Measurements from ENCODE around the gene AMBN.

The AMBN gene

GRCh38 chr4:70630162-70630561, 38.1 kb downstream of the AMBN start:
- no peak for TF ChIP-seq TCF12 (IDR thresholded peaks at IDR 0.05; ENCODE audit: low read depth)
- TF ChIP-seq REST (IDR thresholded peaks at IDR 0.05; ENCODE audit: low read depth): no peak
- no peak for TF ChIP-seq MAX (IDR thresholded peaks at IDR 0.05)
- no peak for TF ChIP-seq FOXM1 (IDR thresholded peaks at IDR 0.05; ENCODE audit: borderline replicate concordance, low read depth)
- no peak for TF ChIP-seq CEBPB (IDR thresholded peaks at IDR 0.05)
- no peak for TF ChIP-seq TAF1 (IDR thresholded peaks at IDR 0.05; ENCODE audit: low read depth)
- TF ChIP-seq CREB1 (IDR thresholded peaks at IDR 0.05; ENCODE audit: low read depth): no peak
- TF ChIP-seq TEAD4 (IDR thresholded peaks at IDR 0.05): no peak
- no peak for TF ChIP-seq YY1 (IDR thresholded peaks at IDR 0.05; ENCODE audit: low read depth)
- TF ChIP-seq NFIC (IDR thresholded peaks at IDR 0.05): no peak
- no peak for TF ChIP-seq RAD21 (IDR thresholded peaks at IDR 0.05; ENCODE audit: low read depth)
- TF ChIP-seq USF1 (IDR thresholded peaks at IDR 0.05): no peak
- no peak for TF ChIP-seq EGR1 (IDR thresholded peaks at IDR 0.05)
- TF ChIP-seq ZBTB7A (IDR thresholded peaks at IDR 0.05; ENCODE audit: low read depth): no peak
- TF ChIP-seq EP300 (IDR thresholded peaks at IDR 0.05; ENCODE audit: borderline replicate concordance): no peak

- no peak for TF ChIP-seq TCF12 (IDR thresholded peaks at IDR 0.05; ENCODE audit: low read depth)
- TF ChIP-seq MAX (IDR thresholded peaks at IDR 0.05): no peak
- TF ChIP-seq ZBTB7A (IDR thresholded peaks at IDR 0.05; ENCODE audit: low read depth): no peak
- no peak for TF ChIP-seq REST (IDR thresholded peaks at IDR 0.05; ENCODE audit: low read depth)
- peak; percentile 73; the same call in 1 of the 2 replicates for TF ChIP-seq TEAD4 (IDR thresholded peaks at IDR 0.05)
Measured at GRCh38 chr4:70632028-70632427, 40.0 kb downstream of the AMBN start.

- TF ChIP-seq REST (IDR thresholded peaks at IDR 0.05; ENCODE audit: low read depth): no peak
- no peak for TF ChIP-seq USF1 (IDR thresholded peaks at IDR 0.05)
- TF ChIP-seq TAF1 (IDR thresholded peaks at IDR 0.05; ENCODE audit: low read depth): no peak
- no peak for TF ChIP-seq MAX (IDR thresholded peaks at IDR 0.05)
- TF ChIP-seq TCF12 (IDR thresholded peaks at IDR 0.05; ENCODE audit: low read depth): no peak
- TF ChIP-seq EGR1 (IDR thresholded peaks at IDR 0.05): no peak
- no peak for TF ChIP-seq CREB1 (IDR thresholded peaks at IDR 0.05; ENCODE audit: low read depth)
- no peak for TF ChIP-seq EP300 (IDR thresholded peaks at IDR 0.05; ENCODE audit: borderline replicate concordance)
Measured at GRCh38 chr4:70634482-70634881, 42.4 kb downstream of the AMBN start.

- TF ChIP-seq TEAD4 (IDR thresholded peaks at IDR 0.05): no peak
- no peak for TF ChIP-seq CREB1 (IDR thresholded peaks at IDR 0.05; ENCODE audit: low read depth)
- TF ChIP-seq USF1 (IDR thresholded peaks at IDR 0.05): no peak
- TF ChIP-seq EGR1 (IDR thresholded peaks at IDR 0.05): no peak
- no peak for TF ChIP-seq EP300 (IDR thresholded peaks at IDR 0.05; ENCODE audit: borderline replicate concordance)
- no peak for TF ChIP-seq TAF1 (IDR thresholded peaks at IDR 0.05; ENCODE audit: low read depth)
- no peak for TF ChIP-seq MAX (IDR thresholded peaks at IDR 0.05)
- TF ChIP-seq CEBPB (IDR thresholded peaks at IDR 0.05): no peak
- no peak for TF ChIP-seq RAD21 (IDR thresholded peaks at IDR 0.05; ENCODE audit: low read depth)
- no peak for TF ChIP-seq REST (IDR thresholded peaks at IDR 0.05; ENCODE audit: low read depth)
- TF ChIP-seq FOXM1 (IDR thresholded peaks at IDR 0.05; ENCODE audit: borderline replicate concordance, low read depth): no peak
- no peak for TF ChIP-seq YY1 (IDR thresholded peaks at IDR 0.05; ENCODE audit: low read depth)
Measured at GRCh38 chr4:70637239-70637913, 45.3 kb downstream of the AMBN start.

Data from Ishikawa (cell line).